Muscle of arm (tissue), 14 donors: Measurements from ENCODE around the gene TUBB4A. TPM values are rescaled to one million over a fixed set of nuclear protein-coding genes. Genes with fewer than 3 reads are reported as not detected.
"Not testable (repeated sequence)": the region's sequence is repeated elsewhere in the genome, so short reads cannot be mapped to it uniquely, and the experiment has no call there.

Source experiments
- DNase-seq: peaks from one replicate; pipeline ENCODE4 v3.0.0-alpha.2; 2013
- long read RNA-seq, 11 donors: transcript quantifications; one replicate each; lab custom pipeline, GENCODE V29; 2026
- polyA plus RNA-seq, 12 donors: library from polyadenylated mRNA; unstranded; fragments of 120-200 nt; gene quantifications; one replicate each; pipeline ENCODE4 v1.2.1, GENCODE V29; 2013; ENCODE audit not compliant: insufficient read length in 12 of 12

The TUBB4A gene
- 1 to 10 TPM in 3 of 12 donors, under 1 TPM in 8, not detected in 1; 0.19 to 9.9 (median 0.62) TPM for polyA plus RNA-seq
- long read RNA-seq, donor 1, transcript TUBB4A-201 (4 exons, 2,552 nt) = major isoform, 7 of 7 reads
- long read RNA-seq, donor 1, partial matches to known transcripts = 0 of 7 reads
- long read RNA-seq, donor 1, other reads (novel, unspliced or antisense) = 0 of 7 reads
- long read RNA-seq, donor 2 = 0 reads
- long read RNA-seq, donor 3 = 0 reads
- long read RNA-seq, donor 4 = 0 reads
- long read RNA-seq, donor 5 = 0 reads
- long read RNA-seq, donor 6 = 0 reads
- long read RNA-seq, donor 7 = 0 reads
- long read RNA-seq, donor 8 = 0 reads
- long read RNA-seq, donor 9 = 0 reads
- long read RNA-seq, donor 10 = 0 reads
- long read RNA-seq, donor 11, partial matches to known transcripts = 0 of 1 reads
- long read RNA-seq, donor 11, other reads (novel, unspliced or antisense) = 0 of 1 reads

DNA sequence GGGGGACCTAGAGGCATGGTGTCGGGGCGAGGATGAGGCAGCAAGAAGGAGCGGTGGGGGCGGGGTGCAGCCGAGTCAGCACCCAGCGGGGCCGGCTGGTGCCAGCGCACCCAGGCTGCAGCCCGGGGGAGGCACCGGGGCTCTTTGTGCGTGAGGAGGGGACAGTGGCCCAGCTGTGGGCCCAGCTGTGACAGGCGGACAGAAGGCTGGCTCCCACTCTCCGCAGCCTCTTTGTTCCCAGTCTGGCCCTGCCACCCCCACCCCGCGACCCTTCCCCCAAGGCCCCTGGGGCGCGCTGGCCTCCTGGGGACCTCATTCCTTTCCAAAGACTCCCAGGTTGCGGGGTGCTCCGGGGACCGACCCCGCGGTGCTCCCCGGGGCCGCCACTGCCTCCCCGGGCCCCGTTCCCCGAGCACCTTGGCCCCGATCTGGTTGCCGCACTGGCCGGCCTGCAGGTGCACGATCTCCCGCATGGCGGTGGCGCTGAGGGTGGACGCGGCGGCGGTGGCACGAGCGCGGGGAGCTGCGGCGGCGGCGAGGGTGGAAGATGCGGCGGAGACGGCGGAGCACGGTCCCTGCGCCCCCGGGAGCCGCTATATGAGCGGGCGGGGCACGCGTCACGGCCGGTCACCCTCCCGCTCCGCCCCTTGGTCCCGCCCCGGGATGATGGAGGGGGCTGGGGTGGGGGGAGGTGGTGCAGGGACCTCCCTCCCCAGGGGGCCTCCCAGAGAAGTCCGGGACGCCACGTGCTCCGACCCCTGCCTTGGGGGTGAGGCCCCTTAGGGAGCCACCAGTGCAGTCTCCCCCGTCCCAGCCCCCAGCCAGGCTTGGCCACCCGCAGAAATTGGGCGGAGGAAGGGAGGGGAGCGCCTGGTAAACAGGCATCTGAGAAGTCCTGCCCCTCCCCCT is at the start of gene TUBB4A:
Gene TUBB4A, minus strand, starts transcription at position 570 of the 909 bp plus-strand sequence. Its CDS starts 97 bp downstream, at position 473.
- DNase-seq = no peak

DNA sequence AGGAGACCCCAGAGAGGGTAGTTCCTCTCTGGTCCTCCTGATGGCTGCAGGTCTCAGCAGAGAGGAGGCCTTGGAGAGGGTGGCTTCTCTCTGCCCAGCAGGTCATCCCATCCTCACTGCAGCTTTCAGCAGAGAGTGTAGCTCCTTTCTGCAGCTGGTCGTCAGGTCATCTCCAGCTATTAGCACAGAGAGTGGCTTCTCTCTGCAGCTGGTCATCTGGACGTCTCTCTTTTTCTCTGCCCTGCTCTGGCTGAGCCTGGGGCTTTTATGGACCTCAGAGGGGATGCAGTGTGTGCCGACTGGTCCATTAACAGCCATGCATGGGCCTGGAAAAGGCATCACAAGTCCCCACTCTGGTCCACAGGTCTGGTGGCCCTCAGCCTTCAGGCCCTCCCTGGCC is 49.0 kb upstream of the TUBB4A start:
- DNase-seq = no peak

DNA sequence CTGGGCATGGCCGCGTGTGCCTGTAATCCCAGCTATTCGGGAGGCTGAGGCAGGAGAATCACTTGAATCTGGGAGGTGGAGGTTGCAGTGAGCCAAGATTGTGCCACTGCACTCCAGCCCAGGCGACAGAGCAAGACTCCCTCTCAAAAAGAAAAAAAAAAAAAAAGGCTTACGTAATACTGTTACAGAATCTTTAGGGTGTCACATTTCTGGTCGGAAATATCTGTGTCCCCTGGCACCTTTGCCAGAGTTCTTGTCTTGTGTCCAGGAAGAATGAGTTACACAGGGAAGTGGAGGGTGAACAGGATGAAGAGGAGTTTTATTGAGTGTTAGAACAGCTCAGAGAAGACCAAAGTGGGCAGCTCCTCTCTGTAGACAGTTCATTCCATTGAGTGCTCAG is 48.6 kb upstream of the TUBB4A start:
- DNase-seq = not testable (repeated sequence)

DNA sequence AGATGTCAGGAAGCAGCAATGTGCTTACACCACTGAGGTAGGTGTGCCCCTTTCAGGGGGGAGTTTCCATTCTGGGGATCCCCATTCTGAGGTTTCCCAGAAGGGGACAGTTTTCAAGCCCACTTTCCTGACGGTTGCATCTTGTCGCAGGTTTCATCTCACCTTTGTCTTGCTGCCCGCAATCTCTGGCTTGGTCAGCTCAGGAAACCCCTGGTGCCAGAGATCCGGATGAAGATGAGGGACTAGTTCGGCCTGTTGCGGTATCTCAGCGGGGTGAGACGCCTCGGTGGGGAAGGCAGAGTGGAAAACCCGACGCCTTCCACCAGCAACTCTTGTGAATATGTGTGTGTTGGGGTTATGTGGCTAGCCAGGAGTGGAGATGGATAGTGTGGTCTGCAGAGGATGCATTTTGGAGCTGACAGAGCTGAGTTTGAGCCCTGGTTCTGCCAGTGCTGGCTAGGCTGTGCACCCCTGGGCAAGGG is 41.8 kb upstream of the TUBB4A start:
- no peak for DNase-seq

DNA sequence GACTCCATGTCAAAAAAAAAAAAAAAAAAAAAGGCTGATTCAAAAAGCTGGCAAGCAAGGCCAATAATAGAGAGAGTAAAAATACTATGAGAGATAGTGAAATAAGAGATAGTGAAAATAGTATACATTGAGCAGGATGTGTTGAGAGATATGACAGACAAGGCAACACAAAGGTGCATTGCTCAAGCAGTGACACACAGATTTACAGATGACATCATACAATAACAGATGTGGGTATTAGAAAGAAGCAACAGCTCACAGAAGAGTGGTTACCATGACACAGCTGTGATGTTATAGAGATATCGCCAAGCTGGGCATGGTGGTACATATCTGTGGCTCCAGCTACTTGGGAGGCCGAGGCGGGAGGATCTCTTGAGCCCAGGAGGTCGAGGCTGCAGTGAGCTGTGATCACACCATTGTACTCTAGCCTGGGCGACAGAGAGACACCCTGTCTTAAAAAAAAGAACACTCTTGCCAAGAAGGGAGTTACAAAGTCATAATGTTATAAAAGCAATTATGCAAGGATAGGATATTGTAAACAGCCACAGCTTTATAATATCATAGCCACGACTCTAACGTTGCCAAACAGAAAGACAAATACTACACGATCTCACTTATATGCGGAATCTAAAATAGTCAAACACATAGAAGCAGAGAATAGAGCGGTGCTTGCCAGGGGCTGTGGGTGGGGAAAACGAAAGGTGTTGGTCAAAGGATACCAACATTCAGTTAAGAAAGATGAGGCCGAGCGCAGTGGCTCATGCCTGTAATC is 39.0 kb upstream of the TUBB4A start:
- no peak for DNase-seq

DNA sequence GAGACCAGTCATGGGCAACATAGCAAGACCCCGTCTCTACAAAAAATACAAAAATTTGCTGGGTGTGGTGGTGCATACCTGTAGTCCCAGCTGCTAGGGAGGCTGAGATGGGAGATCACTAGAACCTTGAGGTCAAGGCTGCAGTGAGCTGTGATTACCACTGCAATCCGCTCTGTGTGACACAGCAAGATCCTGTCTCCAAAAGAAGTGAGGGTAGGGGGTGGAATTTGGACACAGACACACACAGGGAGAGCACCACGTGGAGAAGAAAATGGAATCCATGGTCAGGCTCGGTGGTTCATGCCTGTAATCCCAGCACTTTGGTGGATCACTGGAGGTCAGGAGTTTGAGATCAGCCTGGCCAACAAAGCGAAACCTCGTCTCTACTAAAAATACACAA is 37.4 kb upstream of the TUBB4A start:
- no peak for DNase-seq

DNA sequence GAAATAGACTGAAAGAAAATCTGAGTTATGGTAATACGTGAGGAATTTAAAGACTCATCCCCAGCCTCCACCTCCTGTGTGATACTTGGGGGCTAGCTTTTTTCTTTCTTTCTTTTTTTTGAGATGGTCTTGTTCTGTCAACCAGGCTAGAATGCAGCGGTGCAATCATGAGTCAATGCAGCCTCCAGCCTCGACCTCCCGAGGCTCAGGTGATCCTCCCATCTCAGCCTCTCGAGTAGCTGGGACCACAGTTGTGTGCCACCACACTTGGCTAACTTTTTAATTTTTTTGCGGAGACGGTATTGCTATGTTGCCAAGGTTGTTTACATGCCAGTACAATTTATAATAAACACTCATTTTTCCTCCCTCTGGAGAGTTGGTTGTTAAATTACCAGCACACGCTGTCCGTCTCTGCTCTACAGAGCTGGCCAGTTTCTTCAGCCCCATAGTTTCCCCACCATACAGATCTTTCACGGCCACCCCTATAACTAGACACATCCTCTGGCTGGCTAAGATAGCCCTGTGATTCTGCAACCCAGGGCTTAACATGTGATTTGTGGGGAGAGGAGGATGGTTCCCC is 33.5 kb upstream of the TUBB4A start:
- no peak for DNase-seq

DNA sequence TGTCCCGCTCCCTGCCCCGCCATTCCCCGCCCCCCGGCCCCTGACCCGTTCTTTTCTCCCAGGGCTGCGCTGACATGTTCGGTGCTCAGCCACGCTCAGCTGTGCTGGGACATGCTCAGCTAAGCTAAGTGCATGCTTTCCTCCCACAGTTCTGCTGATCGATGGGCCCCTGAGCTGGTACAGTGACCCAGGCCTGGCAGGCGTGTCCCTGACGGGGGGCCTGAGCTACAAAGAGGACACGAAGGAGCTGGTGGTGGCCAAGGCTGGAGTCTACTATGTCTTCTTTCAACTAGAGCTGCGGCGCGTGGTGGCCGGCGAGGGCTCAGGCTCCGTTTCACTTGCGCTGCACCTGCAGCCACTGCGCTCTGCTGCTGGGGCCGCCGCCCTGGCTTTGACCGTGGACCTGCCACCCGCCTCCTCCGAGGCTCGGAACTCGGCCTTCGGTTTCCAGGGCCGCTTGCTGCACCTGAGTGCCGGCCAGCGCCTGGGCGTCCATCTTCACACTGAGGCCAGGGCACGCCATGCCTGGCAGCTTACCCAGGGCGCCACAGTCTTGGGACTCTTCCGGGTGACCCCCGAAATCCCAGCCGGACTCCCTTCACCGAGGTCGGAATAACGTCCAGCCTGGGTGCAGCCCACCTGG is 32.5 kb upstream of the TUBB4A start:
- no peak for DNase-seq

DNA sequence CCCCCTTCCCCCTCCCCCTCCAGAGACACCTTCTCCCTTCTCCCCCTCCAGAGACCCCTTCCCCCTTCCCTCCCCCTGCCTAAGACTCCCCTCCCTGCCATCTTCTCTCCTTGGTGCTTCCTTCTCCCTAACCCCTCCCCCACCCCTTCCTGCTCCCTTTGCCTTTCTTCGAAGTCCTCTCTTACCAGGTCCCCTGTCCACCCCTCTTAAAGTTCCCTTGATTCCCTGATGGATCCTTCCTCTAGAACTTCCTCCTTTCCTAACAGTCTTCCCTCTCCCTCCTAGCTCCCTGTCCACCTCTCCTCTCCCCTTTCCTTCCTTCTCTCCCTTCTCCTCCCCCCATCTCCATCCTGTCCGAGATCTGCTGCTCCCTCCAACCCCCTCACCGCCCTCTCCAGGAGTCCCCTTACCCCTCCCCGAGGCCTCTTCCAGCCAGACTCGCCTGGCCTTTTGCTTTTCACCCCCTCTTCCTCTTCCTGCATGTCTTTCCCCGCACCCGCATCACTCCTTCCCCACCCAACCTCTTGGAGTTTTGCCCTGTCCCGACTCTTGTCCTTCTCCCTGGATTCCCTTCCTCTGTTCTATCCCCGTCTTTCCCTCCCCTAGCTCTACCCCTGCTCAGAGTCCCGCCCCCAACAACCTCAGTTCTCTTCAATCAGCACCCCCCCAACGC is 31.8 kb upstream of the TUBB4A start:
- DNase-seq = no peak

DNA sequence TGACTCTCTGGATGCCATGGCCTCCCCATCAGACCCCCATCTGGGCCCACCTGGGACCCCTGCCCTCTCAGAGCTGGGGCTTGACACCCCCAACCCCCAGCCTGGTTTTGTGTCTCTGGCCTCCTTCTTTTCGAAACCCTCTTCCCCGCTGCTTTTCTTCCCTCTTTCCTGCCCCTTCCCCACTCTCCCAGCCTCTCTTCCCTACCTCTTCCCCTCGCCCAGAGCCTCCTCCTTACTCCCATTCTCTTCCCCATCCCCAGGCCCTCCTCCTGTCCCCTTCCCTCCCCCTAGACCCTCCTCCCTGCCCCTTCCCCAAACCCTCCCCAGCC is 30.9 kb upstream of the TUBB4A start:
- no peak for DNase-seq

DNA sequence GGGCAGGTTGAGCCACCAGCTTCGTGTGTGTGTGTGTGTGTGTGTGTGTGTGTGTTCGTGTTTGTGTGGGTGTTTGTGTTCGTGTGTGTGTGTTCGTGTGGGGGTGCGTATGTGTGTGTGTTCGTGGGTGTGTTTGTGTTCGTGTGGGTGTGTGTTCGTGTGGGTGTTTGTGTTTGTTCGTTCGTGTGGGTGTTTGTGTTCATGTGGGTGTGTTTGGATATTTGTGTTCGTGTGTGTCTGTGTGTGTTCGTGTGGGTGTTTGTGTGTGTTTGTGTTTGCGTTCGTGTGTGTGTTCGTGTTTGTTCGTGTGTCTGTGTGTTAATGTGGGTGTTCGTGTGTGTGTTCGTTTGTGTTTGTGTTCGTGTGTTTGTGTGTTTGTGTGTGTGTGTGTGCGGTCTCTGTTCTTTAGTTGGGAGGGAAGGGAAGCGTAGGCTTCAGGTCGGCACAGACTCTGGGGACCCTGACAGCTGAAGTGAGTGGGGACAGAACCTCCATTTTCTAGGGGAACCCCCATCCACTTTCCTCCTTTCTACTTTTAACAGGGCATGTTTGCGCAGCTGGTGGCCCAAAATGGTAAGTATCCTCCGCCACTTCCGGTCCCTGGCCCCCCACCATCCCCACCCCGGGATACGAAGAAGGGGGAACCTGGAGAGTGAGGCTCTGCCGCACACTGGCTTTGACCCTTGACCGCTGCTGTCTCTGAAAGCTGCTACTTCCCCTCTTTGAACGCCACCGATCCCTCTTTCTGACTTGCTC is 30.3 kb upstream of the TUBB4A start:
- DNase-seq = no peak

DNA sequence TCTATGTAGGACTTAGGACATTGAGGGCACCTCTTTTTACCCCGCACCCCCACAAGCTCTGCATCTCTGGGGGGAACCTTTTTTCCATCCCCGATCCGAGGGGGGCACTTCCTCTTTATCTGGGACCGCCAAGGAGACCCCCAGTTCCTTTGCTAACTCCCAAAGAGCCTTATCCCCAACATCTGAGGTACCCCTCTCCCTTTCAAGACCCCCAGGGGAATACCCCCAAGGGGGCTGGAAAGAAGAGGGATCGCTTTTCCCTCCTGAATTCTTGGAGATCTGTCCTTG is 29.8 kb upstream of the TUBB4A start:
- no peak for DNase-seq

DNA sequence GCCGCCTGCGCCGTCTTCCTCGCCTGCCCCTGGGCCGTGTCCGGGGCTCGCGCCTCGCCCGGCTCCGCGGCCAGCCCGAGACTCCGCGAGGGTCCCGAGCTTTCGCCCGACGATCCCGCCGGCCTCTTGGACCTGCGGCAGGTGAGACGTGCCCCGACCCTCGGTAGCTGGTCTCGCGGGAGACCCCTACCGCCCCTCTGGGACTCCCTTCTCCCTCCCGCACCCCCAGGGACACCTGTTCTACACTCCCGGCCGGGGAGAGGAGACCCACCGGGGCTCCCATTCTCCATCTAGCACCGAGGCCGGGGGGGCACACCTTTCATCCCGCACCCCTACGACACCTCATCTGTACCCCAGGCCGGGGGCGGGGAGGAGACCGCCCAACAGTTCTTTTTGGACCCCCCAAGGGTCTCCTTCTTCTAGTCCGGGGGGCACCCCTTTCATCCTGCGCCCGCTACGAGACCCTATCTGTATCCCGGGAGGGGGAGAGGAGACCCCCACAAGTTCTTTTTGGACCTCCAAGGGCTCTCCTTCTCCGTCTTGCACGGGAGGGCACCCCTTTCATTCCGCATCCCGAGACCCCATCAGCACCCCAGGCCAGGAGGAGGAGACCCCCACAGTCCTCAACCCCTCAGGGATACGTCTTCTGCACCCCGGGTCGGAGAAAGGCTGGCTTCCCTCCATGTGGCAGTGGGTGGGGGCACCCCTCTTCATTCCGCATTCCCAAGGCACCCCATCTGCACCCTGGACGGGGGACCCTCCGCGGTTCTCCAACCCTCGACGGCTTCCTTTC is 29.2 kb upstream of the TUBB4A start:
- no peak for DNase-seq

DNA sequence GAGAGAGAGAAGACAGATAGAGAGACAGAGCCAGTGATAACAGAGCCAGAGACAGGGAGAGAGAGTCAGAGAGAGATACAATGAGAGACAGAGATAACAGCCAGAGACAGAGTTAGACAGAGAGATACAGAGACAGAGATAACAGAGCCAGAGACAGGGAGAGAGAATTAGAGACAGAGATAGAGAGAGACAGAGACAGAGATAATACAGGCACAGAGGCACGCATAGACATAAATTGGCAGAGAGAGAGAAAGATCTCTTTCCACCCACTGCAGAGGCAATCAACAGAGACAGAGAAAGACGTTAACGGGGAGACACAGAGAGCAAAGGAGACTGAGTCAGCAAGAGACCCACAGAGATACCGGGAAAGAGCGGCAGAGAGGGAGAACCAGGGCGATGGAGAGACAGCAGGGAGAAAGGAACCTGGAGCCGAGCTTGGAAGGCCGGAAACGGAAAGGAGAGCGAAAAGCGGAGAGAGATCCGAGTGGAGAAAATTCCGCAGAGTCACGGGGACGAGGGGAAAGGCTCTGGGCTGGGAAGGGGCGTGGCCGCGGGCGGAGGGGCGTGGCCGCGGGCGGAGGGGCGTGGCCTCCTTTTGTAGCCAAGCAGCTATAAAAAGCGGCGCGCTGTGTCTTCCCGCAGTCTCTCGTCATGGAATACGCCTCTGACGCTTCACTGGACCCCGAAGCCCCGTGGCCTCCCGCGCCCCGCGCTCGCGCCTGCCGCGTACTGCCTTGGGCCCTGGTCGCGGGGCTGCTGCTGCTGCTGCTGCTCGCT is 28.5 kb upstream of the TUBB4A start, which contains the start of gene TNFSF9:
Gene TNFSF9, plus strand, starts transcription at position 641 of the 777 bp plus-strand sequence. Its CDS starts 11 bp downstream, at position 652.
- peak; percentile 92 for DNase-seq

DNA sequence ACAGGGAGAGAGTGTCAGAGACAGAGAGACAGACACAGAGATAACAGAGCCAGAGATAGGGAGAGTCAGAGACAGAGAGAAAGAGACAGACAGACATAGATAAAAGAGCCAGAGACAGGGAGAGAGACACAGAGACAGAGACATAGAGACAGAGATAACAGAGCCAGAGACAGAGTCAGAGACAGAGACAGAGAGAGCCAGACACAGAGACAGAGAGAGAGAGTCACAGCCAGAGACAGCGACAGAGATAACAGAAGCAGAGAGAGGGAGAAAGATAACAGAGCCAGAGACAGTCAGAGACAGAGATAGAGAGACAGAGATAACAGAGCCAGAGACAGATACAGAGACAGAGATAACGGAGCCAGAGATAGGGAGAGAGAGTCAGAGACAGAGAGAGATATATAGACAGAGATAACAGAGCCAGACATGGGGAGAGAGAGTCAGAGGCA is 27.9 kb upstream of the TUBB4A start:
- no peak for DNase-seq

DNA sequence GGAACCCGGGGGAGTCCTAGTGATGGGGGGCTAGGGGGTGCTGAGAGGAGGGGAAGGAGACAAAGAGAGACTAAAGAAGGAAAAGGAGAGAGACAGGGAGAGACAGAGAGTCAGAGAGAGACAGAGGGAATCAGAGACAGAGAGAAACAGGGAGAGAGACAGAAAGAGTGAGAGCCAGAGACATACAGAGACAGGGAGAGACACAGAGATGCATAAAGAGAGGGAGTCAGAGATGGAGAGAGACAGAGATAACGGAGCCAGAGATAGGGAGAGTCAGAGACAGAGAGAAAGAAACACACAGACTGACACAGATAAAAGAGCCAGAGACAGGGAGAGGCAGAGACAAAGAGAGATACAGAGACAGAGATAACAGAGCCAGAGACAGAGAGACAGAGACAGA is 27.2 kb upstream of the TUBB4A start:
- no peak for DNase-seq

DNA sequence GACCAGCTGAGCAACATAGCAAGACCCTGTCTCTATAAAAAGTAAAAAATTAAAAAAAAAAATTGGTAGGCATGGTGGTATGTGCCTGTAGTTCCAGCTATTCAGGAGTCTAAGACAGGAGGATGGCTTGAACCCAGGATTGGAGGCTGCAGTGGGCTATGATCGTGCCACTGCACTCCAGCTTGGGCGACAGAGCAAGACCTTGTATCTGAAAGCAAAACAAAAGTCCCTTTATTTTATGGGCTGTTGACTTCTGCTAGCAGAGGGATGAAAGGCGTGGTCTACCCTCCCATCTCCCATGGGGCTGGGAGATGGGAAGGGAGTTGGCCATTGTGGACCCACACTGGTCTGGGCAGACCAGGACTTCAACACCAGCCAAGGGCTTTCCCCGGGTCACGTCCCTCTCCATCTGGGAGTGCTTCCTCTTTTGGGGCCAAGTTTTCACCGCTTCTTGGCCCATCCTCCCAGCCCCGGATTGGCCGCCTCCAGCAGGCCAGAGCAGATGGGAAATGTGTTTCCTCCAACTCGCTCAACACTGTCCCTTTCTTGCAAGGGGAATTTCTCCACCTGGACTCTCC is 26.5 kb upstream of the TUBB4A start:
- peak; percentile 72 for DNase-seq
